Hepatocyte (in vitro differentiated cells): ENCODE data around the gene TCOF1. TPM values are rescaled to one million over a fixed set of nuclear protein-coding genes. Genes with fewer than 3 reads are reported as not detected.

Experiments
- DNase-seq: peaks from one replicate; pipeline ENCODE4 v3.0.0-alpha.2; 2016; ENCODE audit warnings: low spot score
- H2AFZ ChIP-seq: fragments of 200-600 bp; sonication (generic); 2 replicates; pipeline ENCODE4 v1.6.0; 2016; ENCODE audit warnings: antibody characterized with exemption, mild to moderate bottlenecking
- H3K27ac ChIP-seq: fragments of 200-600 bp; sonication (generic); 2 replicates; pipeline ENCODE4 v1.5.1; 2016; ENCODE audit warnings: mild to moderate bottlenecking
- H3K27me3 ChIP-seq: fragments of 200-600 bp; sonication (generic); 2 replicates; pipeline ENCODE4 v1.6.1; 2016
- H3K36me3 ChIP-seq: fragments of 200-600 bp; sonication (generic); replicated peaks from 2 replicates; pipeline ENCODE4 v1.5.1; 2016; ENCODE audit warnings: low read depth; ENCODE audit not compliant: insufficient read depth
- H3K4me1 ChIP-seq: fragments of 200-600 bp; sonication (generic); 2 replicates; pipeline ENCODE4 v1.5.1; 2016; ENCODE audit warnings: mild to moderate bottlenecking, moderate library complexity; ENCODE audit not compliant: insufficient read depth
- H3K4me2 ChIP-seq: fragments of 200-600 bp; sonication (generic); 2 replicates; pipeline ENCODE4 v1.6.0; 2016
- H3K4me3 ChIP-seq: fragments of 200-600 bp; sonication (generic); 2 replicates; pipeline ENCODE4 v1.5.1; 2016; ENCODE audit warnings: mild to moderate bottlenecking
- H3K79me2 ChIP-seq: fragments of 200-600 bp; sonication (generic); 2 replicates; pipeline ENCODE4 v1.6.0; 2017; ENCODE audit warnings: mild to moderate bottlenecking
- H3K9me2 ChIP-seq: fragments of 200-600 bp; sonication (generic); replicated peaks from 2 replicates; pipeline ENCODE4 v1.6.0; 2017; ENCODE audit warnings: mild to moderate bottlenecking; ENCODE audit not compliant: insufficient read depth
- H3K9me3 ChIP-seq: fragments of 200-600 bp; sonication (generic); 2 replicates; pipeline ENCODE4 v1.5.1; 2016; ENCODE audit warnings: low read depth, mild to moderate bottlenecking
- H4K20me1 ChIP-seq: fragments of 200-600 bp; sonication (generic); 2 replicates; pipeline ENCODE4 v1.6.0; 2016; ENCODE audit warnings: mild to moderate bottlenecking; ENCODE audit not compliant: insufficient read depth, poor library complexity, severe bottlenecking
- EZH2 ChIP-seq: fragments of 200-600 bp; sonication (generic); IDR thresholded peaks from 2 replicates; pipeline ENCODE4 v1.6.1; 2016; ENCODE audit warnings: antibody characterized with exemption, mild to moderate bottlenecking, borderline replicate concordance
- EZH2phosphoT487 ChIP-seq: fragments of 200-600 bp; sonication (generic); IDR thresholded peaks from one replicate; pipeline ENCODE4 v1.6.1; 2018; ENCODE audit warnings: antibody characterized with exemption, mild to moderate bottlenecking, low read depth, moderate library complexity; ENCODE audit not compliant: unreplicated experiment, severe bottlenecking
- WGBS: methylation state at CpG from one replicate; pipeline ENCODE4 v1.1.6; 2016; ENCODE audit warnings: low lambda C conversion rate; ENCODE audit errors: missing lambda C conversion rate; 5-methylcytosine and 5-hydroxymethylcytosine counted together
- polyA plus RNA-seq: library from polyadenylated mRNA; unstranded; fragments of >200 nt; fragmentation: Nextera tagmentation; extraction: Ambion mirVana; gene quantifications from 2 replicates; pipeline ENCODE4 v1.2.1, GENCODE V29; 2016
- total RNA-seq: library from RNA; depleted of rRNA; stranded (reverse); fragments of >200 nt; gene quantifications from 2 replicates; pipeline ENCODE4 v1.2.3, GENCODE V29; 2014
- TF ChIP-seq, protein P1 (sequence below): fragments of 200-600 bp; sonication (generic); IDR thresholded peaks from 2 replicates; pipeline ENCODE4 v1.5.1; 2016; ENCODE audit warnings: antibody characterized with exemption, mild to moderate bottlenecking; ENCODE audit not compliant: poor library complexity

Gene TCOF1
- total and polyA plus RNA-seq, 2 experiments from 2014 or later = 19.9 to 24.0 TPM

- WGBS = 76% methylated on average over 4 of the region's 4 CpGs
- Histone ChIP-seq H4K20me1 (no peaks in the 10 kb centered on the region), H3K27me3 (no peaks in the 10 kb centered on the region), H3K4me3 (no peak overlapping the region), H3K4me2 (no peak overlapping the region), H2AFZ (no peak overlapping the region), H3K9me3 (no peaks in the 10 kb centered on the region), H3K9me2 (no peaks in the 10 kb centered on the region), H3K4me1 (peaks cover 8% of the 10 kb centered on the region), H3K36me3 (no peaks in the 10 kb centered on the region), H3K27ac (peak overlapping the region; percentile 13), H3K79me2 (no peaks in the 10 kb centered on the region)
- TF ChIP-seq EZH2 (no peak), EZH2phosphoT487 (no peak)
- TF ChIP-seq, protein P1, sequence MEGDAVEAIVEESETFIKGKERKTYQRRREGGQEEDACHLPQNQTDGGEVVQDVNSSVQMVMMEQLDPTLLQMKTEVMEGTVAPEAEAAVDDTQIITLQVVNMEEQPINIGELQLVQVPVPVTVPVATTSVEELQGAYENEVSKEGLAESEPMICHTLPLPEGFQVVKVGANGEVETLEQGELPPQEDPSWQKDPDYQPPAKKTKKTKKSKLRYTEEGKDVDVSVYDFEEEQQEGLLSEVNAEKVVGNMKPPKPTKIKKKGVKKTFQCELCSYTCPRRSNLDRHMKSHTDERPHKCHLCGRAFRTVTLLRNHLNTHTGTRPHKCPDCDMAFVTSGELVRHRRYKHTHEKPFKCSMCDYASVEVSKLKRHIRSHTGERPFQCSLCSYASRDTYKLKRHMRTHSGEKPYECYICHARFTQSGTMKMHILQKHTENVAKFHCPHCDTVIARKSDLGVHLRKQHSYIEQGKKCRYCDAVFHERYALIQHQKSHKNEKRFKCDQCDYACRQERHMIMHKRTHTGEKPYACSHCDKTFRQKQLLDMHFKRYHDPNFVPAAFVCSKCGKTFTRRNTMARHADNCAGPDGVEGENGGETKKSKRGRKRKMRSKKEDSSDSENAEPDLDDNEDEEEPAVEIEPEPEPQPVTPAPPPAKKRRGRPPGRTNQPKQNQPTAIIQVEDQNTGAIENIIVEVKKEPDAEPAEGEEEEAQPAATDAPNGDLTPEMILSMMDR = no peak
- no peak for DNase-seq
Measured at GRCh38 chr5:150335778-150336177, 21.7 kb upstream of the TCOF1 start.

GRCh38 chr5:150338546-150338945 lies 19.0 kb upstream of the TCOF1 start:
- Histone ChIP-seq H3K79me2 (no peaks in the 10 kb centered on the region), H3K27ac (no peak overlapping the region), H3K4me1 (peaks cover 8% of the 10 kb centered on the region), H3K4me3 (no peak overlapping the region), H3K4me2 (no peak overlapping the region), H2AFZ (no peak overlapping the region), H3K27me3 (no peaks in the 10 kb centered on the region), H3K9me2 (no peaks in the 10 kb centered on the region), H3K36me3 (no peaks in the 10 kb centered on the region), H3K9me3 (no peaks in the 10 kb centered on the region), H4K20me1 (no peaks in the 10 kb centered on the region)
- TF ChIP-seq, protein P1 = no peak
- TF ChIP-seq EZH2phosphoT487 (no peak), EZH2 (no peak)
- DNase-seq = no peak
- 89% methylated on average over 11 of the region's 11 CpGs for WGBS

GRCh38 chr5:150339165-150339564 lies 18.3 kb upstream of the TCOF1 start:
- Histone ChIP-seq H3K4me1 (peaks cover 8% of the 10 kb centered on the region), H4K20me1 (no peaks in the 10 kb centered on the region), H3K9me3 (no peaks in the 10 kb centered on the region), H3K27ac (no peak overlapping the region), H3K4me3 (no peak overlapping the region), H3K79me2 (no peaks in the 10 kb centered on the region), H2AFZ (no peak overlapping the region), H3K9me2 (no peaks in the 10 kb centered on the region), H3K36me3 (no peaks in the 10 kb centered on the region), H3K4me2 (no peak overlapping the region), H3K27me3 (no peaks in the 10 kb centered on the region)
- DNase-seq = no peak
- no peak for TF ChIP-seq EZH2phosphoT487
- no peak for TF ChIP-seq EZH2
- TF ChIP-seq, protein P1 = no peak
- WGBS = 64% methylated on average over 5 of the region's 5 CpGs

DNA sequence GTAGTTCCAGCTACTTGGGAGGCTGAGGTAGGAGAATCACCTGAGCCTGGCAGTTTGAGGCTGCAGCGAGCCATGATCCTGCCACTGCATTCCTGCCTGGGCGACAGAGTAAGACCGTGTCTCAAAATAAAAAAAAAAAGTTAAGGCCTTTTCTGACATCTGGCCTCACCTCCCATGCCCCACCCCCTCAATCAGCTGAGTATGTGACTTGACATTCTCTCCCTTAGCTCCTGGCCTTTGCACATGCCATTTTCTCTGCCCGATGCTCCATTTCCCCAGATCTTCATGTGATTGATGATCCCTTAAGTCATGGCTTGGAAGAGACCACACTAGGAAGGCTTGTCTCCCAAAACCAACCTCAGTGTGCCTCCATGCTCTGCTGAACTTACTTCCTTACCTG lies 17.7 kb upstream of the TCOF1 start:
- Histone ChIP-seq H3K79me2 (no peaks in the 10 kb centered on the region), H4K20me1 (no peaks in the 10 kb centered on the region), H3K4me2 (no peak overlapping the region), H3K4me3 (no peak overlapping the region), H3K27me3 (no peaks in the 10 kb centered on the region), H2AFZ (no peak overlapping the region), H3K9me2 (no peaks in the 10 kb centered on the region), H3K4me1 (peaks cover 8% of the 10 kb centered on the region), H3K36me3 (no peaks in the 10 kb centered on the region), H3K9me3 (no peaks in the 10 kb centered on the region), H3K27ac (no peak overlapping the region)
- no peak for DNase-seq
- no peak for TF ChIP-seq EZH2phosphoT487
- TF ChIP-seq EZH2 = no peak
- TF ChIP-seq, protein P1 = no peak
- 95% methylated on average over 4 of the region's 4 CpGs for WGBS
